22Rv1 (cell line): ENCODE data around the gene UCK2.

ENCODE experiments used
- CTCF ChIP-seq: fragments of 450-650 bp; IDR thresholded peaks from 2 replicates; pipeline ENCODE4 v1.5.1; 2017; ENCODE audit warnings: mild to moderate bottlenecking
- ZFX ChIP-seq: fragments of 450-650 bp; IDR thresholded peaks from 2 replicates; pipeline ENCODE4 v1.6.1; 2017; ENCODE audit warnings: antibody characterized with exemption, borderline replicate concordance

DNA sequence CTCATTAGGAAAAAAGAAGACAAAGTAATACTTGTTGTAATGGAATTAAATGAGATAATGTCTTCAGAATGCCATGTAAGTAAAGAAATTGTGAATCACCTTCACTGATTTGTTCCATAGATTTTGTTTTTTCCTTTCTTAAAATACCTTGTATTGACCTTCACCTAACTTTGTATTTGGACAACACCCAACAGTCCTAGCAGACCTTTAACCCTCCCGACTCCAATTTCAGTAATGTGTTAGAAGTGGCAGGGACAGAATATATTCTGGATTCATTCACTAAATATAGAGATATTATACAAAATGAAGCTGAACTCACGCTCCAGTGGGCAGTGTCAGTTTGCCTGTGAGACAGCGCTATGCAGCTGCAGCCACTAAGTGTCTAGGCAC lies 57.9 kb downstream of the UCK2 start:
- no peak for TF ChIP-seq CTCF
- no peak for TF ChIP-seq ZFX
